ENCODE results near the gene BMPR1A. TPM values are rescaled to one million over a fixed set of nuclear protein-coding genes. Genes with fewer than 3 reads are reported as not detected.

The BMPR1A gene
- polyA plus RNA-seq, 3 donors: 0.25 to 0.67 (median 0.61) TPM

GRCh38 chr10:86914734-86915133, 158.3 kb downstream of the BMPR1A start:
- TF ChIP-seq, protein P1, sequence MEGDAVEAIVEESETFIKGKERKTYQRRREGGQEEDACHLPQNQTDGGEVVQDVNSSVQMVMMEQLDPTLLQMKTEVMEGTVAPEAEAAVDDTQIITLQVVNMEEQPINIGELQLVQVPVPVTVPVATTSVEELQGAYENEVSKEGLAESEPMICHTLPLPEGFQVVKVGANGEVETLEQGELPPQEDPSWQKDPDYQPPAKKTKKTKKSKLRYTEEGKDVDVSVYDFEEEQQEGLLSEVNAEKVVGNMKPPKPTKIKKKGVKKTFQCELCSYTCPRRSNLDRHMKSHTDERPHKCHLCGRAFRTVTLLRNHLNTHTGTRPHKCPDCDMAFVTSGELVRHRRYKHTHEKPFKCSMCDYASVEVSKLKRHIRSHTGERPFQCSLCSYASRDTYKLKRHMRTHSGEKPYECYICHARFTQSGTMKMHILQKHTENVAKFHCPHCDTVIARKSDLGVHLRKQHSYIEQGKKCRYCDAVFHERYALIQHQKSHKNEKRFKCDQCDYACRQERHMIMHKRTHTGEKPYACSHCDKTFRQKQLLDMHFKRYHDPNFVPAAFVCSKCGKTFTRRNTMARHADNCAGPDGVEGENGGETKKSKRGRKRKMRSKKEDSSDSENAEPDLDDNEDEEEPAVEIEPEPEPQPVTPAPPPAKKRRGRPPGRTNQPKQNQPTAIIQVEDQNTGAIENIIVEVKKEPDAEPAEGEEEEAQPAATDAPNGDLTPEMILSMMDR (IDR thresholded peaks at IDR 0.05): no peak
- no peaks in the 10 kb centered on the region for H3K4me1 ChIP-seq (ENCODE audit: control insufficient read depth in 1 of 2, insufficient read depth in 2 of 2, low read length in 2 of 2)
- no peaks in the 10 kb centered on the region for H4K20me1 ChIP-seq (ENCODE audit: insufficient read depth, low read length)
- H3K79me2 ChIP-seq (ENCODE audit: insufficient read depth, low read length): no peaks in the 10 kb centered on the region
- Mint-ChIP-seq H3K9me3 (peaks cover 0 to 2% (median 0%) of the 10 kb centered on the region in 7 donors), H3K27ac (no peak overlapping the region), H3K4me3 (no peak overlapping the region), H3K36me3 (no peaks in the 10 kb centered on the region), H3K27me3 (ENCODE audit: low read depth in 3 of 3) (peaks cover 3 to 11% (median 4%) of the 10 kb centered on the region in 3 donors), H3K4me1 (no peaks in the 10 kb centered on the region)
- no peaks in the 10 kb centered on the region for H3K9me3 ChIP-seq (replicated peaks in 1 of 2; ENCODE audit: control insufficient read depth in 1 of 2, insufficient read depth in 1 of 2, low read length in 2 of 2)
- WGBS (ENCODE audit: insufficient coverage): no CpG with 5 or more reads among the region's 1 CpG
- intact Hi-C loops (cut with micrococcal nuclease): no loop called here
- H3K27me3 ChIP-seq (ENCODE audit: control insufficient read depth in 2 of 2, insufficient read depth in 2 of 2, low read length in 2 of 2): no peaks in the 10 kb centered on the region
- no peak overlapping the region for H3K27ac ChIP-seq (ENCODE audit: low read depth in 1 of 2, low read length in 2 of 2)
- no peaks in the 10 kb centered on the region for H3K36me3 ChIP-seq (replicated peaks in 1 of 2; ENCODE audit: control insufficient read depth in 1 of 2, insufficient read depth in 2 of 2, low read length in 2 of 2)
- no peak overlapping the region for H3K4me2 ChIP-seq (replicated peaks; ENCODE audit: extremely low read depth, low read length, poor library complexity, severe bottlenecking)
- no peak for DNase-seq
- H3K9ac ChIP-seq (ENCODE audit: insufficient read depth, low read length, poor library complexity, severe bottlenecking): no peak overlapping the region
- no peak overlapping the region for H3K4me3 ChIP-seq (replicated peaks in 1 of 3; ENCODE audit: low read depth in 2 of 3, low read length in 3 of 3)
- H2AFZ ChIP-seq (ENCODE audit: insufficient read depth, low read depth, low read length, poor library complexity, severe bottlenecking): no peak overlapping the region

DNA sequence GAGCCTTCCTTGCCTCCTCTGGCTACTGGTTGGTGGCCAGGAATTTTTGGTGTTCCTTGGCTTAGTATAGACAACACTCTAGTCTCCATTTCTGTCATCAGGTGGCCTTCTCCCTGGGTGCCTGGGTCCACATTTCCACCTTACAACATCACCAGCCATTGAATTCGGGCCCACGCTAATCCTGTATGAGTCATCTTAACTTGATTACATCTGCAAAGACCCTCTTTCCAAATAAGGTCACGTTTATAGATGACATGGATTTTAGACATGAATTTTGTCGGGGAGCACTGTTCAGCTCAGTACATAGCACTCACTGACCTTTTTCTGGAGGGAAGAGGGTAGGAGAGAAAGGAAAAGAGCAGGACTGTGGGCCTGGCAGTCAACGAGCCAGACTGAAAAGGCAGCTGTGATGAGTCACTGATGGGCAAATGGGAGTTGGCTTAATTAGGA, 161.6 kb downstream of the BMPR1A start:
- no peak overlapping the region for H2AFZ ChIP-seq (ENCODE audit: insufficient read depth, low read depth, low read length, poor library complexity, severe bottlenecking)
- H3K9me3 Mint-ChIP-seq: peaks cover 0 to 2% (median 0%) of the 10 kb centered on the region in 7 donors
- H3K36me3 ChIP-seq (replicated peaks in 1 of 2; ENCODE audit: control insufficient read depth in 1 of 2, insufficient read depth in 2 of 2, low read length in 2 of 2): no peaks in the 10 kb centered on the region
- H3K36me3 Mint-ChIP-seq: no peaks in the 10 kb centered on the region
- H3K27ac ChIP-seq (ENCODE audit: low read depth in 1 of 2, low read length in 2 of 2): no peak overlapping the region
- H3K79me2 ChIP-seq (ENCODE audit: insufficient read depth, low read length): no peaks in the 10 kb centered on the region
- no peaks in the 10 kb centered on the region for H3K4me1 Mint-ChIP-seq
- H3K4me2 ChIP-seq (replicated peaks; ENCODE audit: extremely low read depth, low read length, poor library complexity, severe bottlenecking): no peak overlapping the region
- no peaks in the 10 kb centered on the region for H4K20me1 ChIP-seq (ENCODE audit: insufficient read depth, low read length)
- intact Hi-C loops (cut with micrococcal nuclease): no loop called here
- TF ChIP-seq, protein P1 (IDR thresholded peaks at IDR 0.05): no peak
- DNase-seq: no peak
- 100% methylated on average over 2 of the region's 5 CpGs for WGBS (ENCODE audit: insufficient coverage)
- no peaks in the 10 kb centered on the region for H3K27me3 ChIP-seq (ENCODE audit: control insufficient read depth in 2 of 2, insufficient read depth in 2 of 2, low read length in 2 of 2)
- H3K9ac ChIP-seq (ENCODE audit: insufficient read depth, low read length, poor library complexity, severe bottlenecking): no peak overlapping the region
- no peak overlapping the region for H3K4me3 ChIP-seq (replicated peaks in 1 of 3; ENCODE audit: low read depth in 2 of 3, low read length in 3 of 3)
- no peaks in the 10 kb centered on the region for H3K4me1 ChIP-seq (ENCODE audit: control insufficient read depth in 1 of 2, insufficient read depth in 2 of 2, low read length in 2 of 2)
- no peak overlapping the region for H3K27ac Mint-ChIP-seq
- peaks cover 2 to 4% (median 2%) of the 10 kb centered on the region in 3 donors for H3K27me3 Mint-ChIP-seq (ENCODE audit: low read depth in 3 of 3)
- H3K4me3 Mint-ChIP-seq: no peak overlapping the region
- H3K9me3 ChIP-seq (replicated peaks in 1 of 2; ENCODE audit: control insufficient read depth in 1 of 2, insufficient read depth in 1 of 2, low read length in 2 of 2): no peaks in the 10 kb centered on the region

All from CD14-positive monocyte (primary cell).